Ascending aorta (tissue), 2 donors: ENCODE data around the gene ACTN1. TPM values are rescaled to one million over a fixed set of nuclear protein-coding genes. Genes with fewer than 3 reads are reported as not detected.

Experiments used
- DNase-seq, 2 donors: peaks; one replicate each; pipeline ENCODE4 v3.0.0-alpha.2; 2019; ENCODE audit warnings: low spot score in 2 of 2
- H3K27ac ChIP-seq, 2 donors: fragments of 200-600 bp; sonication (generic); one replicate each; pipeline ENCODE4 v1.5.1; 2016 to 2017; ENCODE audit warnings: mild to moderate bottlenecking in 1 of 2
- H3K27me3 ChIP-seq: fragments of 200-600 bp; sonication (generic); one replicate; pipeline ENCODE4 v1.5.1; 2017
- H3K36me3 ChIP-seq, 2 donors: fragments of 200-600 bp; sonication (generic); one replicate each; pipeline ENCODE4 v1.5.1; 2016
- H3K4me1 ChIP-seq, 2 donors: fragments of 200-600 bp; sonication (generic); one replicate each; pipeline ENCODE4 v1.5.1; 2016 to 2017; ENCODE audit warnings: mild to moderate bottlenecking in 1 of 2
- H3K4me3 ChIP-seq, 2 donors: fragments of 200-600 bp; sonication (generic); one replicate each; pipeline ENCODE4 v1.5.1; 2016 to 2017; ENCODE audit warnings: mild to moderate bottlenecking in 1 of 2
- H3K9me3 ChIP-seq, 2 donors: fragments of 200-600 bp; sonication (generic); one replicate each; pipeline ENCODE4 v1.5.1; 2016
- intact Hi-C: fragments of 100-400 bp; cut with DNase I; formaldehyde crosslinking; loops from one replicate; pipeline ENCODE4 v1.15.1; 2023
- total RNA-seq: library from RNA; depleted of rRNA; stranded (reverse); fragments of >200 nt; gene quantifications from one replicate; pipeline ENCODE4 v1.1.0, GENCODE V29; 2016
- TF ChIP-seq, protein P1 (sequence below), 3 experiments: fragments of 200-600 bp in 2 of 3; fragments of 450-650 bp in 1 of 3; sonication (generic) in 2 of 3; IDR thresholded peaks; one replicate each; pipeline ENCODE4 v1.5.1; 2016 to 2019; ENCODE audit warnings: antibody characterized with exemption in 3 of 3, mild to moderate bottlenecking in 1 of 3, moderate library complexity in 1 of 3

ACTN1 gene
- total RNA-seq, 1 donor from 2014 or later, result 814 TPM

DNA sequence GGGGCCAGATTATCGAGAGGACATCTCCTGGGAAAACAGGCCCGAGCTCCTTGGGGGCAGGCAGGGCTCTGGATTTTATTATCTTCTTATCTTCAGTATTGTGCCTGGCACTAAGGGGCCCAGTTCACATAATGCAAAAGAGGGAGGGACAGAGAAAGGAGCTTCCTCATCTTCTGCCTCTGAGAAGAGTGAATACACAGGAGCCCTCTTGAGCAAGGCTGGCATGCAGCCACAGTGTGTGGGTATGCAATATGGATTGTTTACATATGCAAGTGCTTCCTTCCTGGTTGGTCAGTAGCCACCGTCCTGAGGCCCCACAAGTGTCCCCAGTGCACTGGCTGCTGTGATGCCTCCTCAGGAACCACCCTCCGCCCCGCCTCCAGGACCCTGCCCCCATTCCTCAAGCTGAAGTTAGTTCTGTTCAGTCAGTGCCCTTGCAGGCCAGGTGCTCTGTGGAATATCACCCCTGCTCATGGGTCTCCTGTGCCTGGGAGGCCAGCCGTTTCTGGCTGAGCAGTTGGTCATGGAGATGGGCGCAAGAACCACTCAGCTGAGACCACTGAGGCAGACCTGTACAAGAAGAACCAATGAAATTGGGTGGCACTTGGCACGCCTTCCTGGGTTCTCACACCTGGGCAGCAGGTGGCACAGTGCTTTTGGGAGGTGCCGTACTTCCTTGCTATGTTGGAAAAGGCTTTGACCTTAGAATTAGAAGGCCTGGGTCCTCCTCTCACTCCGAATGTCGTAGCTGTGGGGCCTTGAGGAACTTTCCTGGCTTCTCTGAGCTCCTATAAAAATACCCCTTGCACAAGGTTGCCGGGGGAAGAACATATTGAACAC, 35.1 kb upstream of the ACTN1 start:
- TF ChIP-seq, protein P1, sequence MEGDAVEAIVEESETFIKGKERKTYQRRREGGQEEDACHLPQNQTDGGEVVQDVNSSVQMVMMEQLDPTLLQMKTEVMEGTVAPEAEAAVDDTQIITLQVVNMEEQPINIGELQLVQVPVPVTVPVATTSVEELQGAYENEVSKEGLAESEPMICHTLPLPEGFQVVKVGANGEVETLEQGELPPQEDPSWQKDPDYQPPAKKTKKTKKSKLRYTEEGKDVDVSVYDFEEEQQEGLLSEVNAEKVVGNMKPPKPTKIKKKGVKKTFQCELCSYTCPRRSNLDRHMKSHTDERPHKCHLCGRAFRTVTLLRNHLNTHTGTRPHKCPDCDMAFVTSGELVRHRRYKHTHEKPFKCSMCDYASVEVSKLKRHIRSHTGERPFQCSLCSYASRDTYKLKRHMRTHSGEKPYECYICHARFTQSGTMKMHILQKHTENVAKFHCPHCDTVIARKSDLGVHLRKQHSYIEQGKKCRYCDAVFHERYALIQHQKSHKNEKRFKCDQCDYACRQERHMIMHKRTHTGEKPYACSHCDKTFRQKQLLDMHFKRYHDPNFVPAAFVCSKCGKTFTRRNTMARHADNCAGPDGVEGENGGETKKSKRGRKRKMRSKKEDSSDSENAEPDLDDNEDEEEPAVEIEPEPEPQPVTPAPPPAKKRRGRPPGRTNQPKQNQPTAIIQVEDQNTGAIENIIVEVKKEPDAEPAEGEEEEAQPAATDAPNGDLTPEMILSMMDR (IDR thresholded peaks at IDR 0.05), result no peak
- DNase-seq, result no peak
- no peaks in the 10 kb centered on the region for H3K27me3 ChIP-seq

DNA sequence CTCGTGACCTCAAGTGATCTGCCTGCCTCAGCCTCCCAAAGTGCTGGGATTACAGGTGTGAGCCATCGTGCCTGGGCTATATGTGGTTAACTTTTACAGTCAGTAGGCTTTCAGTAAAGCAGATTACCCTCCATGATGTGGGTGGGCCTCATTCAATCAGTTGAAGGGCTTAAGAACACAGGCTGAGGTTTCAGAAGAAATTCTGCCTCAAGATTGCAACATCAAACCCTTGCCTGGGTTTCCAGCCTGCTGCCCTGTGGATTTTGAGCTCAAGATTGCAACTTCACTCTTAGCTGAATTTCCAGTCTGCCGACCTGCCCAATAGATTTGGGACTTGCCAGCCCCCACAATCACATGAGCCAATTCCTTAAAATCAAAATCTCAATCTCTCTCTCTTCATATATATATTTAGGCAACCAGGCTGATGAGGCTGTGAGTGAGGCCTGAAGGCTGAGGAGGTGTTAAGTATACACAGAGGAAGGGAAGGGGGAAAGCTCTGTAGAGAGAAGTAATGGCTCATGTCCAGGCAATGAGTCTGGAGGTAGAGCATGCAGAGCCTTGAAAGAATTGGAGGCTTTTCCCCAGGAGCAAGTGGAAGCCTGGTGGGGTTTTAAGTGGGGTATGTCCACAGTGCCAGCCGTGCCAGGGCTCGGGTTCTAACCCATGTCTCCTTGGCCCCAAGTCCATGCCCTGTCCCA, 33.3 kb upstream of the ACTN1 start:
- TF ChIP-seq, protein P1 (IDR thresholded peaks at IDR 0.05), result no peak
- H3K4me3 ChIP-seq, result no peak overlapping the region
- no peaks in the 10 kb centered on the region for H3K9me3 ChIP-seq
- intact Hi-C loops, result no loop called here
- DNase-seq, result no peak
- peaks cover 0 to 16% of the 10 kb centered on the region in 2 donors for H3K4me1 ChIP-seq
- H3K36me3 ChIP-seq, result no peaks in the 10 kb centered on the region
- no peaks in the 10 kb centered on the region for H3K27me3 ChIP-seq
- peak overlapping the region in 1 of 2 donors; percentile 8 for H3K27ac ChIP-seq

More for the DNA sequence above, 35.1 kb upstream of the ACTN1 start:
- Histone ChIP-seq H3K4me3 (no peak overlapping the region), H3K9me3 (no peaks in the 10 kb centered on the region), H3K4me1 (no peaks in the 10 kb centered on the region), H3K27ac (no peak overlapping the region), H3K36me3 (no peaks in the 10 kb centered on the region)
- intact Hi-C loops, result no loop called here

DNA sequence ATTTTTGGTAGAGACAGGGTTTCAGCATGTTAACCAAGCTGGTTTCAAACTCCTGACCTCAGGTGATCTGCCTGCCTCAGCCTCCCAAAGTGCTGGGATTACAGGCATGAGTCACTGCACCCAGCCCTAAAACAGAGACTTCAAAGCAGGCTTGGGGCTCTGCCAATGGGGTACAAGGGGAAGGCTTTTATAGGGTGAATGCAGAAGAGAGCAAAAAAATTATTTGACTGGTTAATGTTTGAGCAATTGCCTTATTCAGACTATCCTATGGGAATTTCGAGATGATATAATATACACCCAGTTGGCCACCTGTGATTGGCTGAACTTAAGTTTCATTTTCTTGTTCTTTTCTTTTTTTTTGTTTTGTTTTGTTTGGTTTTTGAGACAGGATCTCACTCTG, 31.5 kb upstream of the ACTN1 start:
- Histone ChIP-seq H3K4me1 (peaks cover 0 to 22% of the 10 kb centered on the region in 2 donors), H3K4me3 (no peak overlapping the region), H3K36me3 (no peaks in the 10 kb centered on the region), H3K27me3 (no peaks in the 10 kb centered on the region), H3K27ac (no peak overlapping the region), H3K9me3 (no peaks in the 10 kb centered on the region)
- TF ChIP-seq, protein P1 (IDR thresholded peaks at IDR 0.05), result no peak
- intact Hi-C loops, result no loop called here
- no peak for DNase-seq

DNA sequence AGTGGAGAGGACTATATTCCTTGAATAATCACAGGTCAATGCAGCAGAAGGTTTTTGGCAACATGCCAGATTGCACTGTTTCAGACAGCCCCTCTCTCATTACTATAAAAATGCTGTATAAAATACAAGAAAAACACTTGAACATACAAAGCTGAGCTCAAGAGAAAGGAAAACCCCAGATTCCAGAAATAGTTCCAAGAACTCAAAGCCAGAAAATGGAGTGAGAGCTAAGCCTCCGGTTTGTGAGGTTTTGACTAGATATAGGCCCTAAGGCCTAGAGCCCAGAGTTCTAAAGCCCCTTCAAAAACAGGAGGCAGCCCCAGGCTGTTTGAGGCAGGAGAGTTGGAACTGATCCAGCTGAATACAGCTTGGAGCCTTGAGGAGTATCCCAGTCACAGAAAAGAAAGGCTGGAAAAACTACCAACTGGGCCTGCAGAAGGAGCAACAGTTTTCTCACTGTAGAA, 29.4 kb upstream of the ACTN1 start:
- Histone ChIP-seq H3K27me3 (no peaks in the 10 kb centered on the region), H3K27ac (peak overlapping the region; percentile 81 to 82), H3K4me3 (no peak overlapping the region), H3K36me3 (no peaks in the 10 kb centered on the region), H3K9me3 (no peaks in the 10 kb centered on the region), H3K4me1 (peaks cover 10 to 31% of the 10 kb centered on the region in 2 donors)
- no peak for DNase-seq
- TF ChIP-seq, protein P1 (IDR thresholded peaks at IDR 0.05), result no peak
- intact Hi-C loops, result no loop called here

DNA sequence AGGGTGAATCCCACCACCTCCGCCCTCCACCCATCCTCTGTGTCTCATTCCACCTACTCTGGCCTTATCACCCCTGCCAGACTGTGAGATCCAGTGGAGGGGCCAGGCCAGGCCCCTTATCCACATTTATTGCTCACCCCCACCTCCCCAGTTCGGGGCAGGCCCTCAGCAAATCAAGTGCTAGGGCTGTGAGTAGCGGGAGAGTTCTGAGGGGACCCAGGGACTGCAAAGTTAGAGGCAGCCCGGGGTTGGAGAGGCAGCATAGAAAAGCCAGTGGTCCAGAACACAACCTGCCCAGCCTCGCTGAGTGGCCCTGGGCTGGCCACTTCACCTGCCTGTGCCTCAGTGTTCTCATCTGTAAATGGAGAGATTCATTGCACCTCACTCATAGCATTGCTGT, 27.2 kb upstream of the ACTN1 start:
- H3K27ac ChIP-seq, result peak overlapping the region; percentile 75 to 81

More for the DNA sequence above, 27.2 kb upstream of the ACTN1 start:
- no peaks in the 10 kb centered on the region for H3K9me3 ChIP-seq
- H3K4me1 ChIP-seq, result peaks cover 10 to 31% of the 10 kb centered on the region in 2 donors
- no peak overlapping the region for H3K4me3 ChIP-seq
- no peak for DNase-seq
- TF ChIP-seq, protein P1 (IDR thresholded peaks at IDR 0.05), result no peak
- intact Hi-C loops, result no loop called here
- no peaks in the 10 kb centered on the region for H3K36me3 ChIP-seq
- H3K27me3 ChIP-seq, result no peaks in the 10 kb centered on the region
